Measurements from ENCODE around the gene HPS4. TPM values are rescaled to one million over a fixed set of nuclear protein-coding genes. Genes with fewer than 3 reads are reported as not detected.
"Not testable (repeated sequence)": the region's sequence is repeated elsewhere in the genome, so short reads cannot be mapped to it uniquely, and the experiment has no call there.

Gene HPS4
- 37.1 and 38.1 TPM in 2 replicates for total RNA-seq

GRCh38 chr22:26483439-26484359, at the start of gene HPS4, which contains the start of gene SRRD:
TSS of gene HPS4 (minus strand) at chr22:26483783. CDS start at chr22:26481762, 2,021 bp downstream.
TSS of gene SRRD (plus strand) at chr22:26483877. CDS start at chr22:26483891, 14 bp downstream.
- intact Hi-C loops (cut with micrococcal nuclease) = loop anchor here (1.0 to 10.0 kb wide), 12 partner anchors 29 to 1435 kb away; partner anchors contain the start of genes GRK3, PITPNB, TFIP11 and TPST2

DNA sequence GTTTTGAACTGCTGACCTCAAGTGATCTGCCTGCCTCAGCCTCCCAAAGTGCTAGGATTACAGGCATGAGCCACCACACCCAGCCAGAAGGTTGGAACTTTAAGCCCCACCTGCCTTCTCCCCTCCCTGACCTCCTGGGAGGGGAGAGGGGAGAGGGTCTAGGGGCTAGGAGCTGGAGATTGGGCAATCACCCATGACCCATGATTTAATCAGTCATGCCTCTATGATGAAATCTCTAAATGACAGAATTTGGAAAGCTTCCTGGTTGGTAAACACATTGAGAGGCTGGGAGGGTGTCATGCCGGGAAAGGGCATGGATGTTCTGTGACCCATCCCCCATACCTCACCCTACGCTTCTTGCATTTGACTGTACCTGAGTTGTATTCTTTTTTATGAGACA, 45.8 kb upstream of the HPS4 start:
- intact Hi-C loops (cut with micrococcal nuclease) = no loop called here

DNA sequence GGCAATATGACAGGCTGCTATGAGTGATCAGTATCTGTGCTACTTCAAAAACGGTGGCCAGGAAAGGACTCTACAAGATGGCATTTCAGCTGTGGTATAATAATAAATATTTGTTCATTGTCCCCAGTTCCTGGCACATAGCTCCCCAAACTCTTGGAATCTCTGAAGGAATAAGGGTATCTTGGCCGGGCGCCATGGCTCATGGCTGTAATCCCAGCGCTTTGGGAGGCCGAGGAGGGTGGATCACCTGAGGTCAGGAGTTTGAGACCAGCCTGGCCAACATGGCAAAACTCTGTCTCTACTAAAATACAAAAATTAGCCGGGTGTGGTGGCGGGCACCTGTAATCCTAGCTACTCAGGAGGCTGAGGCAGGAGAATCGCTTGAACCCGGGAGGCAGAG, 44.9 kb upstream of the HPS4 start:
- intact Hi-C loops (cut with micrococcal nuclease) = not testable (repeated sequence)

DNA sequence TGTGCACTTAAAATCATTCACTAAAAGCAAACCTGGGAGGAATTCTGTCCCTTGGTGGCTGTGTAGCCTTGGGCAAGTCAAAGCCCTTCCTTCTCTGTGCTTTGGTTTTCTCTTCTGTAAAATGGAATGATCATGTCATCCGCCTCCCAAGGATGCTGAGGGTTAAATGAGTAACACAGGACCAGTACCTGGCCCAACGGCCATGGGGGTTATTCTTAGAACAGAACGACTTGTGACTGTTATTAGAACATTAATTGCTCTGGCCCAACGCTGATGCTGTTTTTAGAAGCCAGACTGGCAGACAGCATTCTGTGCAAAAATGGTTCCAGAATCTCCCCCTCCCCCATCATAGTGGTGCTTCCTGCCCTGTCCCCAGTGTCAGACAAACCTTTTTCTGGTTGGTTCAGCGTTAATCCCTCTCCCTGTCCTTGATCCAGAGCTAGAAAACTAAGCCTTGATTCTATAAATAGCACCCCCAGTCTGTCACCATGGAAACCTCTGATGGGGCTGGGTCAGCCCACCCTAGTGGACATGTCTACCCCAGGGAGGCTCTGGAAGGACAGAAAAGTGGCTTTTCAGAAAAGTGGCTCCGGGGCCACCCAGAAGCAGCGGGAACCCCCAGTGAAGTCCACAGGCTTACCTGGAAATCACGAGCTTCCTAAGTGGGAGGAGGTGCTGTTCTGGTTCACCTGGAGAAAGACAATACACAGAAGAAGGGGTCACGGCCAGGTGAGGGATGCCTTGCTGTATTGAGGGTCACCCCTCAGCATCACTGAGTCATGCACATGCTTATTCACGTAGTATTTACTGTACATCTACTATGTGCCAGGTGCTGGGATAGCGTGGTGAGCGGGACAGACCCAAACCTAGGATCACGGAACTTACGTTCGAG, 44.2 kb upstream of the HPS4 start:
- intact Hi-C loops (cut with micrococcal nuclease) = no loop called here

GRCh38 chr22:26527167-26527566, 43.6 kb upstream of the HPS4 start:
- intact Hi-C loops (cut with micrococcal nuclease) = no loop called here

- intact Hi-C loops (cut with micrococcal nuclease) = no loop called here
These were observed 42.5 kb upstream of the HPS4 start for GRCh38 chr22:26525946-26526564.

- intact Hi-C loops (cut with micrococcal nuclease) = no loop called here
These were observed 41.3 kb upstream of the HPS4 start for GRCh38 chr22:26524870-26525269.

- intact Hi-C loops (cut with micrococcal nuclease) = no loop called here
These were observed 39.0 kb upstream of the HPS4 start for GRCh38 chr22:26522592-26522991.

GRCh38 chr22:26522012-26522411, 38.4 kb upstream of the HPS4 start:
- intact Hi-C loops (cut with micrococcal nuclease) = no loop called here

GRCh38 chr22:26517429-26517828, 33.8 kb upstream of the HPS4 start:
- intact Hi-C loops (cut with micrococcal nuclease) = no loop called here

DNA sequence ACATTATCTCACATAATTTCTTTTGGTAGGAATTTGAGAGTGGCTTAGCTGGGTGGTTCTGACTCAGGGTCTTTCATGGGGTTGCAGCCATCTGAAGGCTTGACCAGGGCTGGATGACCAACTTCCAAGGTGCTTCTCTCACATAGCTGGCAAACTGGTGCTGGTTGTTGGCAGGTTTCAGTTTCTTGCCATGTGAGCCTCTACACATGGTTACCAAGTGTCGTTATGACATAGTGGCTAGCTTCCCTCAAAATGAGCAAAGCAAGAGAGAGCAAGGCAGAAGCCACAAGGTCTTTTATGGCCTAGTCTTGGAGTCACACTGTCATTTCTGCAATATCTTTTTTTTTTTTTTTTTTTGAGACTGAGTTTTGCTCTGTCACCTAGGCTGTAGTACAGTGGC, 32.9 kb upstream of the HPS4 start:
- intact Hi-C loops (cut with micrococcal nuclease) = no loop called here

DNA sequence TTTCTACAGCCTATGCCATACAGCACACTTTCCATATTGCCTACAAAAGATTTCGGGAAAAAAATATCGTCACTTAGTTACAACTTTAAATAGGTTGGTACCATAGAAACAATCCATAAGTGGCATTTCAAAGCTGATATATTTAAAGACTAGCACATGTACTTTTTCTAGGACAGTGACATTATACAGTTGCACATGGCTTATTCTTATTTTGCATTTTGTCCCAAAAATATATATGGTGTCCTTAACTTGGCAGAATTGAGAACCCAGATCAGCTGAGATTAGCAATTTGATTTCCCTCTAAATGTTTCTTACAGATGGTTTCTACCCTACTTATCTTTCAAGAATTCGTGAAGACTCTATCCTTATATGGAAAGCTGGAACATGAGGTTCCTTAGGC, 32.3 kb upstream of the HPS4 start:
- intact Hi-C loops (cut with micrococcal nuclease) = no loop called here

DNA sequence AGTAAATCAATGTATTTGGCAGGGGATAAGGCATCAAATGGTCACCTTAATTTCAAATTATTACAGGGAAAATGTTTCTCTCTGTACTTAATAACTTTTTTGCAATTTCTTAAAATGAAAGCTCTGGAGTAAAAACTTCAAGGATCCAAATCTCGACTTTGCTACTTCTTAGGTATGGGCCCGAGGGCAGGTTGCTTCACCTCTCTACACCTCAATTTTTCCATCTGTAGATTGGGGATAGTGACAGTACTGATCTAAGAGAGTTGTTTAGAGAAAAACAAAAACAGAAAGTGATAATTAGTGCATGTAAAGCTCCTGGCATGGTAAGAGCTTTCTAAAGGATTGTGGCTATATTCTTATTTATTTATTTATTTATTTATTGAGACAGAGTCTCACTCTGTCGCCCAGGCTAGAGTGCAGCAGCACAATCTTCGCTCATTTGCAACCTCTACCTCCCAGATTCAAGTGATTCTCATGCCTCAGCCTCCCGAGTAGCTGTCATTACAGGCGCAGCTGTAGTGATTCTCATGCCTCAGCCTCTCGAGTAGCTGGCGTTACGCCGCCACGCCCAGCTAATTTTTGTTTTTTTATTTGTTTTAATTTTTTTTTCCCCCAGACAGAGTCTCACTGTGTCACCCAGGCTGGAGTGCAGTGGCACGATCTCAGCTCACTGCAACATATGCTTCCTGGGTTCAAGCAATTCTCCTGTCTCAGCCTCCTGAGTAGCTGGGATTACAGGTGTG, 31.0 kb upstream of the HPS4 start:
- intact Hi-C loops (cut with micrococcal nuclease) = no loop called here

DNA sequence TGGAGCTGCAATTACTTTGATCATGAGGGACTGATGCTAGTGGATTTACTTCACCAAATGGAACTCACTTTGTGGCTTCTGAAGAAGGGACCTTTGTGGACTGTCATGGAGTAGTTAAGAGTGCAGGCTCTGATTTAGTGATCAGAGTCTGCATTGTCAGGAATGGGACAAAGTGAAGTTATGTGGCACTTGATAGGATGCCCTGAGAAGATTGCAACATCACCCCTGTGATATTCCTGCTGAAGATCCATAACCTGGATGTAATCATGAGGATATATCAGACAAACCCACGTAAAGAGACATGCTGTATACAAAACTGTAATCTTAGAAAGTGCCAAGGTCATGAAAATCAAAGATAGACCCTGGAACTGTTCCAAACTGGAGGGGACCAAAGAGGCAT, 30.3 kb upstream of the HPS4 start:
- intact Hi-C loops (cut with micrococcal nuclease) = loop anchor here (2.0 kb wide), 2 partner anchors 35 to 151 kb away; no protein-coding TSS in a partner anchor

GRCh38 chr22:26512149-26512793, 28.7 kb upstream of the HPS4 start, which contains the start of gene TFIP11:
TSS of gene TFIP11 (minus strand) at chr22:26512473. CDS start at chr22:26510272, 2,201 bp downstream.
- intact Hi-C loops (cut with micrococcal nuclease) = loop anchor here (1.0 to 2.0 kb wide), 7 partner anchors 9 to 160 kb away; partner anchors contain the start of genes HPS4, MIAT, SRRD and TPST2

- intact Hi-C loops (cut with micrococcal nuclease) = no loop called here
These were observed 24.6 kb upstream of the HPS4 start for GRCh38 chr22:26508148-26508547.

GRCh38 chr22:26503758-26504157, 20.2 kb upstream of the HPS4 start:
- intact Hi-C loops (cut with micrococcal nuclease) = loop anchor here (1.0 to 2.0 kb wide), 6 partner anchors 9 to 169 kb away; partner anchors contain the start of genes MIAT, TFIP11 and TPST2

DNA sequence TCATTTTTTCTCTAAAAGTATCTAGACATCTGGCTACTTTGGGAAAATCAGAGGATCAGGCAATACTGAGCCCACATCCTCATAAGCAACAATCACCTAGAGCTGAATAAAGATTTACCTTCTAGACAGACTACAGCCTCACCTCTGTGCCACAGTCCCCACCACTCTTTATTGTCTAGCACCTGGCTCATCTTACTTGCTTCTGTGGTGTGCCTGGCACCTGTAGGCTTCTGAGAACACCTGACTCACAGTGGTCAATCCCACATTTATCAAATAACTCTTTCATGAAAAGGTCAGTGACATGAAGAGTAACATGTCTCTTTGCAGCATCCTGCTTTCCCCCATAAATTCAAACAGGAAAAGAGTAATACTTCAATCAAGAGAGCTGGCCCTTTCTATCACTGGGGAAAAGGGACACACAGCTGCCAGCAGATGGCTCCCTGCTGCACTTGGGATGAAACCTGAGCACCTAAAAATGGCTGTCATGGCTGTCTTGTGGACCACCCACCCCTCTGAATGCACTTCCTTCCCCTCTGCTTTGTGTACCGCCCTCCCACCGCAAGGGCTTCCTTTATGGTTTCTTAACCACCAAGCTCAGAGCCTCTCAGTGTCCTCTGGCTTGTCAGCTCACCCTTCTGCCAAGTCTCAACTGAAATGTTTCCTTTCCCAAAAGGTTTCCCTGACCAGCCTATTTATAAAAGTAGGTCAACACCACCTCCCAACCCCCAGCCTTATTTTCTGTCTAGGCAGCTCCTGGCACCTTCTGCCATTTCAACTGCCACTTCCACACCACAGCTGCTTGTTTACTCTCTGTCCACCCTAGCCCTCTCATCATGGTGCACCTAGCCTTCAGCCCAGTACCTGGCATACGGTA, 19.3 kb upstream of the HPS4 start:
- intact Hi-C loops (cut with micrococcal nuclease) = loop anchor here (1.0 to 2.0 kb wide), 6 partner anchors 9 to 169 kb away; partner anchors contain the start of genes MIAT, TFIP11 and TPST2

- intact Hi-C loops (cut with micrococcal nuclease) = loop anchor here (2.0 kb wide), 1 partner anchor 89 kb away; the partner anchor contains the start of gene TPST2
These were observed 18.4 kb upstream of the HPS4 start for GRCh38 chr22:26501996-26502395.

Data from T-helper 1 cell treated with Interleukin-12 subunit alpha and Interleukin-12 subunit beta and Interleukin-4 antibody, amounts not matched to agents 30 ng/mL and 1 ng/mL, for 36 hours (primary cell).